Epithelial cell of esophagus (primary cell): ENCODE results near the gene SHLD3.
"Not testable (repeated sequence)": the region's sequence is repeated elsewhere in the genome, so short reads cannot be mapped to it uniquely, and the experiment has no call there.

ENCODE experiments used
- DNase-seq: peaks from one replicate; pipeline ENCODE4 v3.0.0; 2010; ENCODE audit warnings: low read depth
- H3K4me3 ChIP-seq: 2 replicates; pipeline ENCODE4 v1.5.1; 2011; ENCODE audit warnings: mild to moderate bottlenecking, low read length, control low read depth
- TF ChIP-seq, protein P1 (sequence below): IDR thresholded peaks from 2 replicates; pipeline ENCODE4 v1.5.1; 2011; ENCODE audit warnings: low read depth, mild to moderate bottlenecking, low read length, control low read depth, inconsistent platforms; ENCODE audit not compliant: insufficient read depth; ENCODE audit errors: missing control alignments

Gene SHLD3

DNA sequence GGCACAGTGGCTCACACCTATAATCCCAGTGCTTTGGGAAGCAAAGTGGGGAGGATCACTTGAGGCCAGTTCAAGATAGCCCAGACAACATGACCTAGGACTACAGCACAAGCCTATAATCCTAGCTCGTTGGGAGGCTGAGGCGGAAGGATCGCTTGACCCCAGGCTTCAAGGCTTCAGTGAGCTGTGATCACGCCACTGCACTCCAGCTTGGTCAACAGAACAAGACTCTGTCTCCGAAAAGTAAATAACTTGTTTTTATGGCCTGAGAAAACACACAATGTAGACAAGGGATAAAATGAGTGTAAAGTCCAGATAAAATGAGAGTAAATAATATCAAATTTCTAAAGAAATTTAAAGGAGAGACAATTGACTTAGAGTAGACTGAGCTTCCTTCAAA lies 26.3 kb downstream of the SHLD3 start:
- no peak overlapping the region for H3K4me3 ChIP-seq
- TF ChIP-seq, protein P1, sequence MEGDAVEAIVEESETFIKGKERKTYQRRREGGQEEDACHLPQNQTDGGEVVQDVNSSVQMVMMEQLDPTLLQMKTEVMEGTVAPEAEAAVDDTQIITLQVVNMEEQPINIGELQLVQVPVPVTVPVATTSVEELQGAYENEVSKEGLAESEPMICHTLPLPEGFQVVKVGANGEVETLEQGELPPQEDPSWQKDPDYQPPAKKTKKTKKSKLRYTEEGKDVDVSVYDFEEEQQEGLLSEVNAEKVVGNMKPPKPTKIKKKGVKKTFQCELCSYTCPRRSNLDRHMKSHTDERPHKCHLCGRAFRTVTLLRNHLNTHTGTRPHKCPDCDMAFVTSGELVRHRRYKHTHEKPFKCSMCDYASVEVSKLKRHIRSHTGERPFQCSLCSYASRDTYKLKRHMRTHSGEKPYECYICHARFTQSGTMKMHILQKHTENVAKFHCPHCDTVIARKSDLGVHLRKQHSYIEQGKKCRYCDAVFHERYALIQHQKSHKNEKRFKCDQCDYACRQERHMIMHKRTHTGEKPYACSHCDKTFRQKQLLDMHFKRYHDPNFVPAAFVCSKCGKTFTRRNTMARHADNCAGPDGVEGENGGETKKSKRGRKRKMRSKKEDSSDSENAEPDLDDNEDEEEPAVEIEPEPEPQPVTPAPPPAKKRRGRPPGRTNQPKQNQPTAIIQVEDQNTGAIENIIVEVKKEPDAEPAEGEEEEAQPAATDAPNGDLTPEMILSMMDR, result no peak
- no peak for DNase-seq

DNA sequence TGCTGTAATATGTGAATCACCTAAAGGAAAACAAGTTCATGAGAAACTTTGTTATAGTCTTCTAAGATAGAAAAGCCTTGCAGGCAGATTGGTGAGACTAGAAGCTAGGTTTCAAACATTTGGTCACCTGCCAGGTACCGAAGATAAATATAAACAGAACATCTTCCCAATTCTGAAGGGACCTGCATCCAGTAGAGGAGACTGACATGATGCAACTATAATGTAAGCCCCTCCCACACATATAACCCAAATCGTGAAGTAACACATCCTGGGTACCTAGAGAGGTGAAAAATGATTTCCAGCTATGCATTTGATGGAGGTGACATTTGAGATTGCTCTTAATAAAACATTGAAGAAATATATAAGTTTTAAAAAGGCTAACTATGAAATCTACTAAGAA lies 29.9 kb downstream of the SHLD3 start:
- no peak for DNase-seq
- TF ChIP-seq, protein P1, result no peak
- H3K4me3 ChIP-seq, result no peak overlapping the region

DNA sequence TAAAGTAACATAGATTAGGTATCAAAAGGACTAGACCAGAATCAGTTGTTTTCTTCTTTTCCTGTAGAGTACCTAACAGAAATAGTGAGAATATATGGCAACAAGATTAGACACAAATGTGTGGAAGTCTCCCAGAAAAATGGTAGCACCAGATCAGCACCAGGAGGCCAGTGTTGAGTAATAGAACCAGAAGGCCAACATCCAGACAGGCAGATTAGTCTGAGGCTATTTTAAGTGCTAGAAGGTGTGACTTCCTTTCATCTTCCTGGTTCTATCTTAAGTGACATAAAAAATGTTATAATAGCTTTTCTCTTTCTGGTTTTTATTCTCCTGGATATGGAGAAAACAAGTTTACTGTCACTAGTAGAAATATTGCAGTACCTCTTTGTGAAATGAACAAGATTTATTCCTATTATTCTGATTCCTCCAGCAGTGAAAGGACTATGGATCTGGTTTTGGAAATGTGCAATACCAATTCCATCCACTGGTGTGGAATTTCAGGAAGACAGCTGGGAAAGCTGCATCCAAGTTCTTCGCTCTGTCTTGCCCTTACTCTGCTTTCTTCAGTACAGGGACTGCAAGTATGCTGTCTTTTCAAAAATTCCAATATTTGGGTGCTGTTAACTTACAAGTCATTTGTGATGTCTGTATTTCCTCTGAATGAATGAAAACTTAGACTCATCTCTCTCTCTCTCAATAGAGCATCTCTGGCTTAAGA lies 39.1 kb downstream of the SHLD3 start:
- no peak overlapping the region for H3K4me3 ChIP-seq
- DNase-seq, result peak; percentile 28
- TF ChIP-seq, protein P1, result peak; percentile 58

DNA sequence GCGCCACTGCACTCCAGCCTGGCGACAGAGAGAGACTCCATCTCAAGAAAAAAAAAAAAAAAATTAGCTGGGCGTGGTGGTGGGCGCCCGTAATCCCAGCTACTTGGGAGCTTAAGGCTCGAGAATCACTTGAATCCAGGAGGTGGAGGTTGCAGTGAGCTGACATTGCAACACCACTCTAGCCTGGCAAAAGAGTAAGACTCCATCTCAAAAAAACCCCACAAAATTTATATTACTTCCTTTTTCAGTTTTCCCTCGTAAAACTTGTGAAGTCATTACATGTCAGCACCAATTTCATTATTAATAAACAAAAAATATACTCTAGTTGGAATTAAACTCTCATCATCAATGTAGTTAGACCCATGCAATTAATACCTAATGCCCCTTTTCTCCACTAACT lies 43.9 kb downstream of the SHLD3 start:
- TF ChIP-seq, protein P1, result no peak
- no peak overlapping the region for H3K4me3 ChIP-seq
- no peak for DNase-seq

DNA sequence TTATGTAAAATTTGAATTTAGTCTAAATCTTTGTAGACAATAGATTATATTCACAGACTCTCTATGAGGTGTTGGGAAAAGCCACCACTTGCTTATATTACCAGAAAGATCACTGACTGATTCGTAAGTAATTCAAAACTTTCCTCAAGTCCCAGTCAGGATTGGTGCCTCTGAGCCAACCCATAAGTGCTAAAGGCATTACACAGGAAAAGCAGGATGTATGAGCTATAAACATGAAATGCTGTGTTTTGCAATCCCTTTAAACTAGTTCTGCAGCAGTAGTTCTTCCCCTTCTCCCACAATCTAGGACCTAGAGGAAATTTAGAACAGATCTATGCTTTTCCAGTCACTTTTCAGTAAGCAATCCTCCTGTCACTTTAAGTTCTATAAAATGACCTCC lies 48.0 kb downstream of the SHLD3 start:
- TF ChIP-seq, protein P1, result no peak
- peak; percentile 90 for DNase-seq
- no peak overlapping the region for H3K4me3 ChIP-seq

DNA sequence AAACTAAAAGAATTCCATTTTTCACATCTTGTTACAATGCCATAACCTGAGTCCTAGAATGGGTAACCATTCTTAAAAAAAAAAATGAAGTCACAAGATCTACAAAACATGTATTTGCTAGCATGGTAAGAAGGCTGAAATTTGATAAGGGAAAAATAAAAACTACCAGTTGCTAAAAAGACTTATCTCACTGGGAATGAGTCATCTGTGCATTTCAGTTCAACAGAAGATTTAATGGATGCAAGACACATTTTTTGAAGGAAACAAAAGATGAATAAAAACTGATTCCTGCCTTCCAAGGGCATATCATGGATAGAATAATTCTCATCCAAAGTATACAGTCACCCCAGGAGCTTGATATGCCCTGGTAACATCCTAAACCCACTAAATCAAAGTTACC lies 49.9 kb downstream of the SHLD3 start:
- TF ChIP-seq, protein P1, result no peak
- H3K4me3 ChIP-seq, result no peak overlapping the region
- DNase-seq, result peak; percentile 7

DNA sequence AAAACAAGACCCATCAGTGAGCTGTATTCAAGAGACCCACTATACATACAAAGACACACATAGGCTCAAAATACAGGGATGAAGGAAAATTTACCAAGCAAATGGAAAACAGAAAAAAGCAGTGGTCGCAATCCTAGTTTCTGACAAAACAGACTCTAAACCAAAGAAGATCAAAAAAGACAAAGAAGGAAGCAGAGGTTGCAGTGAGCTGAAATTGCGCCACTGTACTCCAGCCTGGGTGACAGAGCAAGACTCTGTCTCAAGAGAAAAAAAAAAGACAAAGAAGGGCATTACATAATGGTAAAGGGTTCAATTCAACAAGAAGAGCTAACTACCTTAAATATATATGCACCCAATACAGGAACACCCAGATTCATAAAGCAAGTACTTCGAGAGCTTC lies 51.2 kb downstream of the SHLD3 start:
- H3K4me3 ChIP-seq, DNase-seq: not testable (repeated sequence)
